ENCODE measurements around the gene CSNK2A3.

DNA sequence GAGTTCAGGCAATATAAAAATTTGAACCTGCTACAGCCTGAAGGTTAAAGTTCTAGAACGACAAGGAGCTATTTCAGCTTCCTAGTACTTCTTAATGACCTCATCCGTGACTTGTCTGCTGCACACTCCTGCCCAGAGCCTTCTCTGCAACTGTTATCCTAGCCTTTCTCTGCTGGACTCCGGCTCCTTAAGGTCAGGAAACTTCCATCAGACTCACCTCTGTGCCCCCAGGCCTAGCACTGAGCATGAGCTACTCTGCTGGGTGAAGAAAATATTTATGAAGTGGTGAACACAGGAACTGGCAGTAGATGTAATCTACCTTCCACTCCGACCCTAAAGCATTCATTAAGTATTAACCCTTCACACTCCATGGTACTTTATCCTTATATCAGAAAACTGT lies 18.4 kb downstream of the CSNK2A3 start:
- TF ChIP-seq, protein P1, sequence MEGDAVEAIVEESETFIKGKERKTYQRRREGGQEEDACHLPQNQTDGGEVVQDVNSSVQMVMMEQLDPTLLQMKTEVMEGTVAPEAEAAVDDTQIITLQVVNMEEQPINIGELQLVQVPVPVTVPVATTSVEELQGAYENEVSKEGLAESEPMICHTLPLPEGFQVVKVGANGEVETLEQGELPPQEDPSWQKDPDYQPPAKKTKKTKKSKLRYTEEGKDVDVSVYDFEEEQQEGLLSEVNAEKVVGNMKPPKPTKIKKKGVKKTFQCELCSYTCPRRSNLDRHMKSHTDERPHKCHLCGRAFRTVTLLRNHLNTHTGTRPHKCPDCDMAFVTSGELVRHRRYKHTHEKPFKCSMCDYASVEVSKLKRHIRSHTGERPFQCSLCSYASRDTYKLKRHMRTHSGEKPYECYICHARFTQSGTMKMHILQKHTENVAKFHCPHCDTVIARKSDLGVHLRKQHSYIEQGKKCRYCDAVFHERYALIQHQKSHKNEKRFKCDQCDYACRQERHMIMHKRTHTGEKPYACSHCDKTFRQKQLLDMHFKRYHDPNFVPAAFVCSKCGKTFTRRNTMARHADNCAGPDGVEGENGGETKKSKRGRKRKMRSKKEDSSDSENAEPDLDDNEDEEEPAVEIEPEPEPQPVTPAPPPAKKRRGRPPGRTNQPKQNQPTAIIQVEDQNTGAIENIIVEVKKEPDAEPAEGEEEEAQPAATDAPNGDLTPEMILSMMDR (IDR thresholded peaks at IDR 0.05), result no peak
- no peak for TF ChIP-seq POLR2A (IDR thresholded peaks at IDR 0.05)
- TF ChIP-seq EP300 (IDR thresholded peaks at IDR 0.05), result no peak

Measured in ovary (tissue), 3 donors.